Measurements from ENCODE around the gene PDE3B. TPM values are rescaled to one million over a fixed set of nuclear protein-coding genes. Genes with fewer than 3 reads are reported as not detected.

Gene PDE3B
- total RNA-seq, 2 donors from 2014 or later = 21.5 to 23.6 TPM

- no peak overlapping the region for H3K9ac ChIP-seq (ENCODE audit: low read depth in 2 of 2, low read length in 2 of 2)
- H3K27me3 ChIP-seq = no peaks in the 10 kb centered on the region
- no peaks in the 10 kb centered on the region for H3K9me3 ChIP-seq
- TF ChIP-seq CTCF (IDR thresholded peaks at IDR 0.05) = no peak
- no peak overlapping the region for H3K4me3 ChIP-seq
- H3K36me3 ChIP-seq = no peaks in the 10 kb centered on the region
- no peaks in the 10 kb centered on the region for H3K4me1 ChIP-seq
- intact Hi-C loops (cut with DNase I) = no loop called here
- H3K27ac ChIP-seq = no peak overlapping the region
- DNase-seq = no peak
Measured at GRCh38 chr11:14746857-14747395, 103.3 kb downstream of the PDE3B start.

GRCh38 chr11:14748090-14748489, 104.5 kb downstream of the PDE3B start:
- no peak overlapping the region for H3K4me3 ChIP-seq
- H3K4me1 ChIP-seq = no peaks in the 10 kb centered on the region
- no peaks in the 10 kb centered on the region for H3K27me3 ChIP-seq
- no peak overlapping the region for H3K27ac ChIP-seq
- no peaks in the 10 kb centered on the region for H3K9me3 ChIP-seq
- intact Hi-C loops (cut with DNase I) = no loop called here
- no peaks in the 10 kb centered on the region for H3K36me3 ChIP-seq
- no peak overlapping the region for H3K9ac ChIP-seq (ENCODE audit: low read depth in 2 of 2, low read length in 2 of 2)
- no peak for DNase-seq
- TF ChIP-seq CTCF (IDR thresholded peaks at IDR 0.05) = no peak

- H3K36me3 ChIP-seq = no peaks in the 10 kb centered on the region
- no peaks in the 10 kb centered on the region for H3K9me3 ChIP-seq
- TF ChIP-seq CTCF (IDR thresholded peaks at IDR 0.05) = no peak
- H3K27ac ChIP-seq = no peak overlapping the region
- no peaks in the 10 kb centered on the region for H3K4me1 ChIP-seq
- intact Hi-C loops (cut with DNase I) = no loop called here
- H3K4me3 ChIP-seq = no peak overlapping the region
- H3K9ac ChIP-seq (ENCODE audit: low read depth in 2 of 2, low read length in 2 of 2) = no peak overlapping the region
- no peak for DNase-seq
- H3K27me3 ChIP-seq = no peaks in the 10 kb centered on the region
Measured at GRCh38 chr11:14750911-14751310, 107.3 kb downstream of the PDE3B start.

GRCh38 chr11:14751975-14752407, 108.4 kb downstream of the PDE3B start:
- TF ChIP-seq CTCF (IDR thresholded peaks at IDR 0.05) = no peak
- H3K27ac ChIP-seq = no peak overlapping the region
- DNase-seq = no peak
- H3K4me3 ChIP-seq = no peak overlapping the region
- H3K36me3 ChIP-seq = no peaks in the 10 kb centered on the region
- intact Hi-C loops (cut with DNase I) = no loop called here
- no peaks in the 10 kb centered on the region for H3K4me1 ChIP-seq
- H3K27me3 ChIP-seq = no peaks in the 10 kb centered on the region
- no peak overlapping the region for H3K9ac ChIP-seq (ENCODE audit: low read depth in 2 of 2, low read length in 2 of 2)
- no peaks in the 10 kb centered on the region for H3K9me3 ChIP-seq

- no peaks in the 10 kb centered on the region for H3K4me1 ChIP-seq
- H3K27me3 ChIP-seq = no peaks in the 10 kb centered on the region
- DNase-seq = no peak
- intact Hi-C loops (cut with DNase I) = no loop called here
- no peaks in the 10 kb centered on the region for H3K36me3 ChIP-seq
- no peak overlapping the region for H3K4me3 ChIP-seq
- no peak for TF ChIP-seq CTCF (IDR thresholded peaks at IDR 0.05)
- H3K27ac ChIP-seq = no peak overlapping the region
- no peaks in the 10 kb centered on the region for H3K9me3 ChIP-seq
- no peak overlapping the region for H3K9ac ChIP-seq (ENCODE audit: low read depth in 2 of 2, low read length in 2 of 2)
Measured at GRCh38 chr11:14755140-14755539, 111.5 kb downstream of the PDE3B start.

All from colonic mucosa (tissue), 4 donors.